Neural cell (in vitro differentiated cells): ENCODE data around the gene FLT1. TPM values are rescaled to one million over a fixed set of nuclear protein-coding genes. Genes with fewer than 3 reads are reported as not detected.

ENCODE experiments used
- H2AFZ ChIP-seq: fragments of 200-600, 300-800 bp; sonication (generic), shearing (Covaris generic); 2 replicates; pipeline ENCODE4 v1.6.0; 2014; ENCODE audit warnings: low read depth, mild to moderate bottlenecking, antibody characterized with exemption, low read length, moderate library complexity
- H3F3A ChIP-seq: fragments of 200-600 bp; shearing (Covaris generic); 2 replicates; pipeline ENCODE4 v1.6.1; 2016; ENCODE audit warnings: mild to moderate bottlenecking, moderate library complexity, mixed read lengths, antibody characterized with exemption, low read length; ENCODE audit not compliant: insufficient read depth, poor library complexity, severe bottlenecking
- H3K27ac ChIP-seq: fragments of 200-600, 300-800 bp; sonication (generic), shearing (Covaris generic); 2 replicates; pipeline ENCODE4 v1.5.1; 2014; ENCODE audit warnings: mild to moderate bottlenecking, low read length, moderate library complexity
- H3K27me3 ChIP-seq: fragments of 300-800, 200-600 bp; sonication (generic), shearing (Covaris generic); 2 replicates; pipeline ENCODE4 v1.6.0; 2014; ENCODE audit warnings: mild to moderate bottlenecking, low read depth, low read length, moderate library complexity; ENCODE audit not compliant: insufficient read depth
- H3K36me3 ChIP-seq: fragments of 300-800, 200-600 bp; sonication (generic), shearing (Covaris generic); 2 replicates; pipeline ENCODE4 v1.5.1; 2014; ENCODE audit warnings: mild to moderate bottlenecking, antibody characterized with exemption, low read length, moderate library complexity; ENCODE audit not compliant: insufficient read depth
- H3K4me2 ChIP-seq: fragments of 300-800, 200-600 bp; sonication (generic), shearing (Covaris generic); 2 replicates; pipeline ENCODE4 v1.6.0; 2014; ENCODE audit warnings: mild to moderate bottlenecking, low read length
- H3K4me3 ChIP-seq: fragments of 300-800, 200-600 bp; sonication (generic), shearing (Covaris generic); 2 replicates; pipeline ENCODE4 v1.5.1; 2014; ENCODE audit warnings: mild to moderate bottlenecking, low read length, moderate library complexity
- H3K79me2 ChIP-seq: fragments of 200-600 bp; shearing (Covaris generic); replicated peaks from 2 replicates; pipeline ENCODE4 v1.6.0; 2014; ENCODE audit warnings: mild to moderate bottlenecking, low read length, moderate library complexity; ENCODE audit not compliant: insufficient read depth
- H3K9ac ChIP-seq: fragments of 300-800, 200-600 bp; sonication (generic), shearing (Covaris generic); 2 replicates; pipeline ENCODE4 v1.6.1; 2016; ENCODE audit warnings: mild to moderate bottlenecking, low read length, mixed read lengths
- H3K9me2 ChIP-seq: fragments of 200-600 bp; shearing (Covaris generic); 2 replicates; pipeline ENCODE4 v1.6.1; 2016; ENCODE audit warnings: mild to moderate bottlenecking, low read length, mixed read lengths; ENCODE audit not compliant: insufficient read depth
- H3K9me3 ChIP-seq: fragments of 200-600, 300-800 bp; sonication (generic), shearing (Covaris generic); 2 replicates; pipeline ENCODE4 v1.6.1; 2016; ENCODE audit warnings: mild to moderate bottlenecking, mixed run types, low read length, moderate library complexity, mixed read lengths
- H4K20me1 ChIP-seq: fragments of 200-600 bp; shearing (Covaris generic); 2 replicates; pipeline ENCODE4 v1.6.1; 2016; ENCODE audit warnings: mild to moderate bottlenecking, mixed run types; ENCODE audit not compliant: insufficient read depth
- EP300 ChIP-seq: fragments of 450-650 bp; conservative IDR thresholded peaks from 2 replicates; pipeline ENCODE4 v1.6.1; 2014; ENCODE audit warnings: antibody characterized with exemption, mild to moderate bottlenecking, moderate library complexity; ENCODE audit not compliant: poor library complexity, severe bottlenecking
- EZH2 ChIP-seq: fragments of 200-600, 300-800 bp; shearing (Covaris generic), sonication (generic); IDR thresholded peaks from 2 replicates; pipeline ENCODE4 v1.6.1; 2014; ENCODE audit warnings: antibody characterized with exemption, low read length, borderline replicate concordance, mild to moderate bottlenecking; ENCODE audit not compliant: insufficient read depth, poor library complexity, severe bottlenecking
- MXI1 ChIP-seq: fragments of 450-650 bp; conservative IDR thresholded peaks from 2 replicates; pipeline ENCODE4 v1.6.1; 2014; ENCODE audit warnings: antibody characterized with exemption, mild to moderate bottlenecking; ENCODE audit not compliant: poor library complexity, severe bottlenecking
- POLR2AphosphoS5 ChIP-seq: IDR thresholded peaks from 2 replicates; pipeline ENCODE4 v1.6.1; 2012
- RAD21 ChIP-seq: fragments of 450-650 bp; conservative IDR thresholded peaks from 2 replicates; pipeline ENCODE4 v1.6.1; 2014; ENCODE audit warnings: antibody characterized with exemption, mild to moderate bottlenecking, moderate library complexity
- SMC3 ChIP-seq: fragments of 450-650 bp; conservative IDR thresholded peaks from 2 replicates; pipeline ENCODE4 v1.6.1; 2014; ENCODE audit warnings: antibody characterized with exemption, mild to moderate bottlenecking, moderate library complexity; ENCODE audit not compliant: poor library complexity
- TAF1 ChIP-seq: IDR thresholded peaks from 2 replicates; pipeline ENCODE4 v1.6.1; 2012; ENCODE audit warnings: low read depth
- polyA plus RNA-seq: library from polyadenylated mRNA; depleted of rRNA; stranded (reverse); fragments of >200 nt; gene quantifications from 2 replicates; pipeline ENCODE4 v1.2.3, GENCODE V29; 2014
- TF ChIP-seq, protein P1 (sequence below): fragments of 450-650 bp; IDR thresholded peaks from 2 replicates; pipeline ENCODE4 v1.5.1; 2014; ENCODE audit warnings: antibody characterized with exemption, mild to moderate bottlenecking, moderate library complexity; ENCODE audit not compliant: poor library complexity, severe bottlenecking
- TF ChIP-seq, protein P2 (sequence below): IDR thresholded peaks from 2 replicates; pipeline ENCODE4 v1.6.1; 2012; ENCODE audit warnings: borderline replicate concordance

Gene FLT1
- polyA plus RNA-seq, 1 donor from 2014 or later, result not detected

GRCh38 chr13:28505543-28506135 is 10.7 kb upstream of the FLT1 start:
- Histone ChIP-seq H3K79me2 (no peaks in the 10 kb centered on the region), H3F3A (no peaks in the 10 kb centered on the region), H3K36me3 (no peaks in the 10 kb centered on the region), H3K9me2 (no peaks in the 10 kb centered on the region), H2AFZ (no peak overlapping the region), H3K4me2 (no peak overlapping the region), H3K27ac (no peak overlapping the region), H3K9ac (no peak overlapping the region), H4K20me1 (no peaks in the 10 kb centered on the region), H3K9me3 (no peaks in the 10 kb centered on the region), H3K4me3 (no peak overlapping the region), H3K27me3 (no peaks in the 10 kb centered on the region)
- TF ChIP-seq EZH2 (no peak), POLR2AphosphoS5 (no peak), TAF1 (no peak), MXI1 (no peak), SMC3 (no peak), RAD21 (no peak), EP300 (no peak)
- TF ChIP-seq, protein P1, sequence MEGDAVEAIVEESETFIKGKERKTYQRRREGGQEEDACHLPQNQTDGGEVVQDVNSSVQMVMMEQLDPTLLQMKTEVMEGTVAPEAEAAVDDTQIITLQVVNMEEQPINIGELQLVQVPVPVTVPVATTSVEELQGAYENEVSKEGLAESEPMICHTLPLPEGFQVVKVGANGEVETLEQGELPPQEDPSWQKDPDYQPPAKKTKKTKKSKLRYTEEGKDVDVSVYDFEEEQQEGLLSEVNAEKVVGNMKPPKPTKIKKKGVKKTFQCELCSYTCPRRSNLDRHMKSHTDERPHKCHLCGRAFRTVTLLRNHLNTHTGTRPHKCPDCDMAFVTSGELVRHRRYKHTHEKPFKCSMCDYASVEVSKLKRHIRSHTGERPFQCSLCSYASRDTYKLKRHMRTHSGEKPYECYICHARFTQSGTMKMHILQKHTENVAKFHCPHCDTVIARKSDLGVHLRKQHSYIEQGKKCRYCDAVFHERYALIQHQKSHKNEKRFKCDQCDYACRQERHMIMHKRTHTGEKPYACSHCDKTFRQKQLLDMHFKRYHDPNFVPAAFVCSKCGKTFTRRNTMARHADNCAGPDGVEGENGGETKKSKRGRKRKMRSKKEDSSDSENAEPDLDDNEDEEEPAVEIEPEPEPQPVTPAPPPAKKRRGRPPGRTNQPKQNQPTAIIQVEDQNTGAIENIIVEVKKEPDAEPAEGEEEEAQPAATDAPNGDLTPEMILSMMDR, result no peak
- TF ChIP-seq, protein P2, sequence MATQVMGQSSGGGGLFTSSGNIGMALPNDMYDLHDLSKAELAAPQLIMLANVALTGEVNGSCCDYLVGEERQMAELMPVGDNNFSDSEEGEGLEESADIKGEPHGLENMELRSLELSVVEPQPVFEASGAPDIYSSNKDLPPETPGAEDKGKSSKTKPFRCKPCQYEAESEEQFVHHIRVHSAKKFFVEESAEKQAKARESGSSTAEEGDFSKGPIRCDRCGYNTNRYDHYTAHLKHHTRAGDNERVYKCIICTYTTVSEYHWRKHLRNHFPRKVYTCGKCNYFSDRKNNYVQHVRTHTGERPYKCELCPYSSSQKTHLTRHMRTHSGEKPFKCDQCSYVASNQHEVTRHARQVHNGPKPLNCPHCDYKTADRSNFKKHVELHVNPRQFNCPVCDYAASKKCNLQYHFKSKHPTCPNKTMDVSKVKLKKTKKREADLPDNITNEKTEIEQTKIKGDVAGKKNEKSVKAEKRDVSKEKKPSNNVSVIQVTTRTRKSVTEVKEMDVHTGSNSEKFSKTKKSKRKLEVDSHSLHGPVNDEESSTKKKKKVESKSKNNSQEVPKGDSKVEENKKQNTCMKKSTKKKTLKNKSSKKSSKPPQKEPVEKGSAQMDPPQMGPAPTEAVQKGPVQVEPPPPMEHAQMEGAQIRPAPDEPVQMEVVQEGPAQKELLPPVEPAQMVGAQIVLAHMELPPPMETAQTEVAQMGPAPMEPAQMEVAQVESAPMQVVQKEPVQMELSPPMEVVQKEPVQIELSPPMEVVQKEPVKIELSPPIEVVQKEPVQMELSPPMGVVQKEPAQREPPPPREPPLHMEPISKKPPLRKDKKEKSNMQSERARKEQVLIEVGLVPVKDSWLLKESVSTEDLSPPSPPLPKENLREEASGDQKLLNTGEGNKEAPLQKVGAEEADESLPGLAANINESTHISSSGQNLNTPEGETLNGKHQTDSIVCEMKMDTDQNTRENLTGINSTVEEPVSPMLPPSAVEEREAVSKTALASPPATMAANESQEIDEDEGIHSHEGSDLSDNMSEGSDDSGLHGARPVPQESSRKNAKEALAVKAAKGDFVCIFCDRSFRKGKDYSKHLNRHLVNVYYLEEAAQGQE, result no peak

- H3K36me3 ChIP-seq, result no peaks in the 10 kb centered on the region
- H3K9me3 ChIP-seq, result no peaks in the 10 kb centered on the region
- H3K79me2 ChIP-seq, result no peaks in the 10 kb centered on the region
- no peaks in the 10 kb centered on the region for H3F3A ChIP-seq
- no peak for TF ChIP-seq RAD21
- TF ChIP-seq MXI1, result no peak
- TF ChIP-seq POLR2AphosphoS5, result no peak
- TF ChIP-seq EZH2, result no peak
- TF ChIP-seq TAF1, result no peak
- no peak for TF ChIP-seq SMC3
- TF ChIP-seq, protein P1, result no peak
- no peak for TF ChIP-seq EP300
- TF ChIP-seq, protein P2, result no peak
- H3K9ac ChIP-seq, result no peak overlapping the region
- no peak overlapping the region for H3K4me2 ChIP-seq
- no peaks in the 10 kb centered on the region for H3K27me3 ChIP-seq
- H2AFZ ChIP-seq, result no peak overlapping the region
- no peak overlapping the region for H3K27ac ChIP-seq
- no peaks in the 10 kb centered on the region for H3K9me2 ChIP-seq
- H3K4me3 ChIP-seq, result no peak overlapping the region
- H4K20me1 ChIP-seq, result no peaks in the 10 kb centered on the region
Observed at GRCh38 chr13:28503182-28503967, 8.4 kb upstream of the FLT1 start.
